GM23338 (cell line): Measurements from ENCODE around the gene OR13C9.

Experiments used
- CTCF ChIP-seq, 2 experiments: fragments of 200-600 bp in 1 of 2; sonication (generic) in 1 of 2; conservative IDR thresholded peaks; 2 replicates each; pipeline versions ENCODE4 v1.5.1 to v1.6.1; 2016 to 2017; ENCODE audit warnings: antibody characterized with exemption in 2 of 2, low read depth in 2 of 2, mild to moderate bottlenecking in 2 of 2, moderate library complexity in 1 of 2
- ETS1 ChIP-seq: IDR thresholded peaks from 2 replicates; pipeline ENCODE4 v1.6.1; 2016; ENCODE audit warnings: antibody characterized with exemption
- EZH2 ChIP-seq: fragments of 200-600 bp; sonication (generic); IDR thresholded peaks from one replicate; pipeline ENCODE4 v1.8.0; 2017; ENCODE audit warnings: antibody characterized with exemption, mild to moderate bottlenecking, low read depth; ENCODE audit not compliant: unreplicated experiment
- EZH2phosphoT487 ChIP-seq: fragments of 200-600 bp; sonication (generic); IDR thresholded peaks from one replicate; pipeline ENCODE4 v1.8.1; 2018; ENCODE audit warnings: antibody characterized with exemption; ENCODE audit not compliant: unreplicated experiment
- NANOG ChIP-seq: IDR thresholded peaks from 2 replicates; pipeline ENCODE4 v1.6.1; 2016; ENCODE audit warnings: antibody characterized with exemption, borderline replicate concordance
- POLR2AphosphoS5 ChIP-seq: IDR thresholded peaks from 2 replicates; pipeline ENCODE4 v1.6.1; 2016; ENCODE audit warnings: antibody characterized with exemption, low read depth
- STAT1 ChIP-seq: IDR thresholded peaks from one replicate; pipeline ENCODE4 v1.6.1; 2016; ENCODE audit warnings: antibody characterized with exemption; ENCODE audit not compliant: unreplicated experiment
- ZNF331 ChIP-seq: fragments of 250-450 bp; sonication (Bioruptor Pico); IDR thresholded peaks from 2 replicates; pipeline ENCODE4 v1.5.0; 2020; ENCODE audit warnings: low read depth, mild to moderate bottlenecking, moderate library complexity
- TF ChIP-seq, protein P1 (sequence below): IDR thresholded peaks from one replicate; pipeline ENCODE4 v1.6.1; 2018; ENCODE audit warnings: antibody characterized with exemption; ENCODE audit not compliant: unreplicated experiment

GRCh38 chr9:104608336-104608735 is 9.7 kb downstream of the OR13C9 start:
- TF ChIP-seq EZH2 (no peak), CTCF (conservative IDR thresholded peaks at IDR 0.05; ENCODE audit: low read depth in 2 of 2) (peak in 1 of 2 experiments; percentile 63; a peak in 3 of 4 replicates), ZNF331 (CRISPR knock-in tag) (no peak), POLR2AphosphoS5 (no peak), STAT1 (no peak), ETS1 (no peak), NANOG (no peak), EZH2phosphoT487 (no peak)
- TF ChIP-seq, protein P1, sequence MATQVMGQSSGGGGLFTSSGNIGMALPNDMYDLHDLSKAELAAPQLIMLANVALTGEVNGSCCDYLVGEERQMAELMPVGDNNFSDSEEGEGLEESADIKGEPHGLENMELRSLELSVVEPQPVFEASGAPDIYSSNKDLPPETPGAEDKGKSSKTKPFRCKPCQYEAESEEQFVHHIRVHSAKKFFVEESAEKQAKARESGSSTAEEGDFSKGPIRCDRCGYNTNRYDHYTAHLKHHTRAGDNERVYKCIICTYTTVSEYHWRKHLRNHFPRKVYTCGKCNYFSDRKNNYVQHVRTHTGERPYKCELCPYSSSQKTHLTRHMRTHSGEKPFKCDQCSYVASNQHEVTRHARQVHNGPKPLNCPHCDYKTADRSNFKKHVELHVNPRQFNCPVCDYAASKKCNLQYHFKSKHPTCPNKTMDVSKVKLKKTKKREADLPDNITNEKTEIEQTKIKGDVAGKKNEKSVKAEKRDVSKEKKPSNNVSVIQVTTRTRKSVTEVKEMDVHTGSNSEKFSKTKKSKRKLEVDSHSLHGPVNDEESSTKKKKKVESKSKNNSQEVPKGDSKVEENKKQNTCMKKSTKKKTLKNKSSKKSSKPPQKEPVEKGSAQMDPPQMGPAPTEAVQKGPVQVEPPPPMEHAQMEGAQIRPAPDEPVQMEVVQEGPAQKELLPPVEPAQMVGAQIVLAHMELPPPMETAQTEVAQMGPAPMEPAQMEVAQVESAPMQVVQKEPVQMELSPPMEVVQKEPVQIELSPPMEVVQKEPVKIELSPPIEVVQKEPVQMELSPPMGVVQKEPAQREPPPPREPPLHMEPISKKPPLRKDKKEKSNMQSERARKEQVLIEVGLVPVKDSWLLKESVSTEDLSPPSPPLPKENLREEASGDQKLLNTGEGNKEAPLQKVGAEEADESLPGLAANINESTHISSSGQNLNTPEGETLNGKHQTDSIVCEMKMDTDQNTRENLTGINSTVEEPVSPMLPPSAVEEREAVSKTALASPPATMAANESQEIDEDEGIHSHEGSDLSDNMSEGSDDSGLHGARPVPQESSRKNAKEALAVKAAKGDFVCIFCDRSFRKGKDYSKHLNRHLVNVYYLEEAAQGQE, result no peak
